Hematopoietic multipotent progenitor cell treated with erythropoietin and hydrocortisone succinate and interleukin-3 and kit ligand, for 8 days (in vitro differentiated cells): ENCODE results near the gene CRTAP.
"Not testable (repeated sequence)": the region's sequence is repeated elsewhere in the genome, so short reads cannot be mapped to it uniquely, and the experiment has no call there.

Experiments
- DNase-seq: peaks from one replicate; pipeline ENCODE4 v3.0.0-alpha.2; 2015

CRTAP gene

DNA sequence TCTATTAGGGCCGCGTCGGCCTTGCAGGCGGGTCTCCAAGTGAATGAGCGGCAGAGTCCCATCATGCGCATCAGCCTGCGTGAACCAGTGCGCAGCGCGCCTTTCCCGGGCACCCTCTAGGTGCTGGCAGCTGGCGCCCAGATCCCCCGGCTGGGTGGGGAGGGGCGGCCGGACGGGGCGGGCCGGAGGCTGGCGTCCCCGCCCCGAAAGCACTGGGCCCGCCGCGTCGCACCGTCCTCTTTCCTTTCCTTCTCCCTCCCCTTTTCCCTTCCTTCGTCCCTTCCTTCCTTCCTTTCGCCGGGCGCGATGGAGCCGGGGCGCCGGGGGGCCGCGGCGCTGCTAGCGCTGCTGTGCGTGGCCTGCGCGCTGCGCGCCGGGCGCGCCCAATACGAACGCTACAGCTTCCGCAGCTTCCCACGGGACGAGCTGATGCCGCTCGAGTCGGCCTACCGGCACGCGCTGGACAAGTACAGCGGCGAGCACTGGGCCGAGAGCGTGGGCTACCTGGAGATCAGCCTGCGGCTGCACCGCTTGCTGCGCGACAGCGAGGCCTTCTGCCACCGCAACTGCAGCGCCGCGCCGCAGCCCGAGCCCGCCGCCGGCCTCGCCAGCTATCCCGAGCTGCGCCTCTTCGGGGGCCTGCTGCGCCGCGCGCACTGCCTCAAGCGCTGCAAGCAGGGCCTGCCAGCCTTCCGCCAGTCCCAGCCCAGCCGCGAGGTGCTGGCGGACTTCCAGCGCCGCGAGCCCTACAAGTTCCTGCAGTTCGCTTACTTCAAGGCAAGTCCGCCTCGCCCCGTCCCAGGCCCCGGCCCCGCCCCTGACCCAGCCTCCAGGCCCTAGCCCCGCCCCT is at the start of gene CRTAP:
TSS of gene CRTAP (plus strand) at position 243 of the 850 bp plus-strand sequence. CDS start at position 307, 64 bp downstream.
- DNase-seq: peak; percentile 96

DNA sequence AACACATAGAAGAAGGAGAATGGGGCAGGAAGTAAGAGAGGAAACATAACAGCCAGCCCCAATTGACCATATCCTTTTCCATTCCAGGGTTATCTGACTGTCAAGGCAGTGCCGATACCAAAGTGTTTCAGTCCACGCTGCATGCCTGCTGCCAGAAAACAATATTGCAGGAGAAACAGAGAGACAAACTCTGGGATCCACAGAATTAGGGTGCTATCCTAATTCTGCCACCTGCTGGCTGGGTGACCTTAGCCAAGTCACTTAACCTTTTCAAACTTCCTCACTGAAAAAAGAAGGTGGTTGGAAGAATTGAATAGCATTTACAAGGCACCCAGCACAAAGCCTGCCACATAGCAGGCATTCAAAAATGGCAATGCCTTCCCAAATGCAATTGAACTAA is 48.9 kb upstream of the CRTAP start:
- DNase-seq: peak; percentile 69

DNA sequence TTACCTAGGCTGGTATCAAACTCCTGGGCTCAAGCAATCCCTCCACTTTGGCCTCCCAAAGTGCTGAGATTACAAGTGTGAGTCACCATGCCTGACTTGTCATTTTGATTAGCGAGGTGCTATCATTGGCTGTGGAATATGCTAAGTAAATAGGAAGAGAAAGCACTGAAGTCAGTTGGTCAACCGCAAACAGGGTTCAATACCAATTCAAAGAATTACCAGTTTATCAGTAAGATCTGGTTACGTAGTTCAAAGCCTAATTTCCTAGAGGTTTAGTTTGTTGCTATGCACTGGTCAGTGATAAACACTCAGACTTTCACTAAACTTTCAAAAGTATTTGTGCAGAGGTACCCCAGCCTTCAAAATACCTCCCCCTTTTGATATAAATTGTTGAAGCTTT is 46.3 kb upstream of the CRTAP start:
- peak; percentile 39 for DNase-seq

DNA sequence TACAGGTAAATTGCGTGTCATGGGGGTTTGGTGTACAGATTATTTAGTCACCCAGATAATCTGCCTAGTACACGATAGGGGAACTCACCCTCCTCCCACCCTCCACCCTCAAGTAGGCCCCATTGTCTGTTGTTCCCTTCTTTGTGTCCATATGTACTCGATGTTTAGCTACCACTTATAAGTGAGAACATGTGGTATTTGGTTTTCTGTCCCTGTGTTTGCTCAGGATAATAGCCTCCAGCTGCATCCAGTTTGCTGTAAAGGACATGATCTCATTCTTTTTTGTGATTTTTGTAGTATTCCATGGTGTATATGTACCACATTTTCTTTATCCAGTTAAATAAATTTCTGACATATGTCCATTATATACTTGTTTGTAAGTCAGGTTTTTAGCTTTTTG is 44.0 kb upstream of the CRTAP start:
- DNase-seq: not testable (repeated sequence)

DNA sequence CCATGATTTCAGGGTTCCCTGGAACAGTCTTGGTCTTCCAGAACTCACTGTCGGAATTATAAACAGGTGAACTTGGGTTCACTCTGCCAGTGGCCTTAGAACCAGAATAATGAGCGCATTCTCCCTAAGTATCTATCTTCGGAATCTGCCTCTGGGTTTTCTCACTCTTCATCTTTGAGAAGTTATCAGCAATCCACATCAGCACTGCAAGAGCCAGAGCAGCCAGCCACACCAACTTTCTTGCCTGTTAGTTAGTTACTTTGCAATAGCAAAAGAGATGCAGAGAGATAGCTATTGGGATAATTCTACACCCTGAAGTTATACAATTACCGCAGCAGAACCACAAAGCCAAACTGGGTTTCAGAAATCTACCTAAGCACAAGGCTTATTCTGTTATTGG is 42.6 kb upstream of the CRTAP start:
- DNase-seq: no peak

DNA sequence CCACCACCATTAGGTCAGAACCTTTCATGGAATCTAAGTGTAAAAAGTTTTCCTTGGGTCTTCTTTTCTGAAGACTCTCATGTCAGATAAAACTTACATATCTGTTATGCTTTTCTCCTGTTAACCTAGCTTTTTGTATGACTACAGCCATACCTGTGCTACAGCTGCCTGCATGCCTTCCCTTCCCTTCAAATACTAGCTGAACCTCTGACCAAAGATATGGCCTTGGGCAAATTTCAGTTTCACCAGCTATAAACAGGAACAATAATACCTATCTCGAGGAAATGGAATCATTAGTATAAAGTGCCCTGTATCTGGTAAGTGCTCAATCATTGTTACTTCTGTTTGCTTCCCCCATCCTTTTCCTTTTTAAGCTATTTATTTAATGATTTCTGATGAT is 41.9 kb upstream of the CRTAP start:
- no peak for DNase-seq

DNA sequence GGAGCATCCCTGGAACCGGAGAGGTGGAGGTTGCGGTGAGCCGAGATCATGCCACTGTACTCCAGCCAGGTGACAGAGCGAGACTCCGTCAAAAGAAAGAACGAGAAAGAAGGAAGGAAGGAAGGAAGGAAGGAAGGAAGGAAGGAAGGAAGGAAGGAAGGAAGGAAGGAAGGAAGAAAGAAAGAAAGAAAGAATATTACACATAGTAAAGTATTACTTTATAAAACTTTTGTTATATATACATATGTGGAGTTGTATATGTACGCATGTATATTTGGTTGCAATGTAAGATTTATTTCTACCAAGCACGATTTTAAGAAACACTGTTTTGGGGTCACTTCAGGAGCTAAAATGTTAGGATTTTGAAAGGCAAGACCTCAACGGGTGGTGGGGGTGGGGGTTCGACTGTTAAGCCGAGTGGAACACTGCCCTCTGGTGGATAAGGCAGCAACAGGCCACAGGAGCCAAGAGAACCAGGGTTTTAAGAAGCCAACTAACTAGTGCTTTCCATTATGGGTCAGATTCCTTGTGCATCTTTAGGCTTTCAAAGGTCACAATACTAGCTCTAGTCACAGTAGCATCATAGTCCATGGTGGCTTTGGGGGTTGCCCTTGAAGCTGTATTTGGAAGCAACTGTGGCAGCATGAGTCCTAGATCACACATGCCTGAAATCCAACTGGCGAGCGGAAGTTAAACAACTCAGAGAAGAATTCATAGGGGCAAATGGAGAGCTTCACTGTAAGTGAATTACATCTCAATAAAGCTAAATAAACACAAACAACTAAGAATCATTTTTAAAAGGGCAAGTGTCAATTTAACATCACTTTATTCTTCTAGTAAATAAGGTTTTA is 39.4 kb upstream of the CRTAP start:
- DNase-seq: peak; percentile 80

DNA sequence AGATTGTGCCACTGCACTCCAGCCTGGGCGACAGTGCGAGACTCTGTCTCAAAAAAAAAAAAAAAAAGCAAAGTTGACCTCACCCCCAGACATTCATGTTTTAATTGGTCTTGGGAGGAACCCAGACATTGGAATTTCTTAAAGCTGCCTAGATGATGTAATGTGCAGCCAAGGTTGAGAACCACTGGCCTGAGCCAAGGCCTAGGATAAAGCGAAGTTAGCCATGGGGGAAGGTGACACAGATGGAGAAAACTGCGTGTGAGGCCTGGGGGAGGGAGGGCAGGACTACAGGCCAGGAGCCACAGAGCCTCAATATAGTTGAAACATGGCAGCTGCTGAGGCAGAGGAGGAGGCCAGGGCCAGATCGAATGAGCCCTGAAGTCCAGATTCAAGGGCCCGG is 37.8 kb upstream of the CRTAP start:
- no peak for DNase-seq

DNA sequence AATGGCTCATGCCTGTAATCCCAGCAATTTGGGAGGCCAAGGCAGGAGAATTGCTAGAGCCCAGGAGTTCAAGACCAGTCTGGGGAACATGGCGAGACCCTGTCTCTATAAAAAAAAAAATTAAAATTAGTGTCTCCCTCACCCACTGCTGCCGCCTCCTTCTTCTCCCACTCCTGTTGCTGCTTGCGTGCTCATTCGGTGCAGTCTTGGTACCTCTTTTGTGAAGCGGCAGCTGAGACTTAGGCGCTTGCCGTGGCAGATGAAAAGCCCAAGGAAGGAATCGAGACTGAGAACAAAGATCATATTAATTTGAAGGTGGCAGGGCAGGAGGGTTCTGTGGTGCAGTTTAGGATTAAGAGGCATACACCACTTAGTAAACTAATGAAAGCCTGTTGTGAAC is 36.9 kb upstream of the CRTAP start:
- no peak for DNase-seq

DNA sequence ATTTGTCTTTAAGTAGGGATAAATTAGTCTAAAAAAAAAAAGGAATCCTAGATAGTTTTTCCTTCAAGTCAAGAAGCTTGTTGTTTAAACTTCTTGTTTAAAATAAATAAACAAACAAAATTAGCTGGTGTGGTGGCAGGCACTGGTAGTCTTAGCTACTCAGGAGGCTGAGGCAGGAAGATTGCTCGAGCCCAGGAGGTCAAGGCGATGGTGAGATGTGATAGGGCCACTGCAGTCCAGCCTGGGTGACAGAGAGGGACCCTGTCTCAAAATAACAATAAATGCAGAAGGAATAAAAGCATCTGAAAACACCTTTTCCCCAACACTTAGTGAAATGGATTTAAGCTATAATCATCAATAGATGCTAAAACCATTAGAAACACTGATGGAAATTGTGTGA is 35.8 kb upstream of the CRTAP start:
- no peak for DNase-seq

DNA sequence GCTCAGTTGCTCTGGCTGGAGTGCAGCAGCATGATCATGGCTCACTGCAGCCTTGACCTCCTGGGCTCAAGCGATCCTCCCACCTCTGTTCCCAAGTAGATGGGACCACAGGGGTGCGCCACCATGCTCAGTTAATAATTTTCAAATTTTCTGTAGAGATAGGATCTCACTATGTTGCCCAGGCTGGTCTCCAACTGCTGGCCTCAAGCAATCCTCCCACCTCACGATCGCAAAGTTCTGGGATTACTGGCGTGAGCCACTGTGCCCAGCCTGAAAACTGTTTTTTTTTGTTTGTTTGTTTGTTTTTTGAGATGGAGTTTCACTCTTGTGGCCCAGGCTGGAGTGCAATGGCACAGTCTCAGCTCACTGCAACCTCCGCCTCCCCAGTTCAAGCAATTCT is 34.0 kb upstream of the CRTAP start:
- not testable (repeated sequence) for DNase-seq

DNA sequence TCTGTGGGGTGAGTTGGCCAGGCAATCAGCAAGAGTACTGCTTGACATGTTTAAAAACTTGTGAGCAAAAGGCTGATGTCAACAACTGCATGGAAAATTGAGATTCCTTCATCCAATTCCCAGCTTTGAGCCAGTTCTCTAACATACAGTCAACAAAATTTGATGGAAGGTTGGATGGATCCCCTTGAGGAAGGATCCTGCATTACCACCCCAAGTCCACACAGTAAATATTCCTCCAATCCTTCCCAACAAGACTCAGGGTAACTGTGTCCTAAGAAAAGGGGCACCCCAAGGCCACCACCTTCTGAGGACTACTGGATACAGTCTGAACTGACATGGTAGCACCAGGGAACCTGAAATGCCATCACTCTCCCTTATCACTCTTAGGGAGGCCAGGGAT is 32.0 kb upstream of the CRTAP start:
- no peak for DNase-seq

DNA sequence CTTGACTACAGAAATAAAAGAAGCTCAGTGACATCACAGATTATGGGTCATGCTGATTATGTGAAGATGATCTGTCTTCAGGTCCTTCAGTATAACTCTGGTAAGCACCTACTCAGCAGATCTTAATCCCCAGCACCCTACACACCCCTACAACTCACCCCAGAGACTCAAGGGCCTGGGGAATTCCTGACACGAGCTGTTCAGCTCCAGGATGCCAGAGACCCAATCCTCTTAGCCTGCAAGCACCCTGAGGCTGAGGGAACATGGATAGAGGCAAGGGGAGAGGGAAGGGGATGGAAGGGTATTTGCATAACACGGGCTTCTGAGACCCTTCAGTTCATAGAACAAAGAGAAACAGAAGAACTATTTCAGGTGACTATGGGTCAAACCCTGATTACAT is 29.9 kb upstream of the CRTAP start:
- DNase-seq: no peak

DNA sequence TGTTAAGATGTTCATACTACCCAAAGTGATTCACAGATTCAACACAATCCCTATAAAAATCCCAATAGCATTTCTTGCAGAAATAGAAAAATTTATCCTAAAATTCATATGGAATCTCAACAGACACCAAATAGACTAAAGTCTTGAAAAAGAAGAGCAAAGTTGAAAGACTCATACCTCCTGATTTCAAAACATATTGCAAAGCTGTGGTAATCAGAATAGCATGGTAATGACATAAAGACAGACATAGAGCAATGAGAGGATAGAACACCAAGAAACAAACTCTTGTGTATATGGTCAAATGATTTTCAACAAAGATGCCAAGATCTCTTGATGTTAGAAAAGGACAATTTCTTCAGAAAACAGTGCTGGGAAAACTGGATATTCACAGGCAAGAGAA is 25.1 kb upstream of the CRTAP start:
- no peak for DNase-seq

DNA sequence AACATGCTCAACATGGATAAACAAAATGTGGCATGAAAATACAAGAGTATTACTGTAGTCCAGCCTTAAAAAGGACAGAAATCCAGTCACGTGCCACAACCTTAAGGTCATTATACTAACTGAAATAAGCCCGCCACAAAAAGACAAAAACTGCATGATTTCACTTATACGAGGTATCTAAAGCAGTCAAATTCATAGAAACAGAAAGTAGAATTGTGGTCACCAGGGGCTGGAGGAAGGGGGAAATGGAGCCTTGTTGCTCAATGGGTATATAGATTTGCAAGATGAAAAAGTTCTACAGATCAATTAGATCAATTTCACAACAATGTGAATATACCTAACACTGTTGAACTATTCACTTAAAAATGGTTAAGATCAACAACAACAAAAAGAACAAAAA is 24.3 kb upstream of the CRTAP start:
- no peak for DNase-seq

DNA sequence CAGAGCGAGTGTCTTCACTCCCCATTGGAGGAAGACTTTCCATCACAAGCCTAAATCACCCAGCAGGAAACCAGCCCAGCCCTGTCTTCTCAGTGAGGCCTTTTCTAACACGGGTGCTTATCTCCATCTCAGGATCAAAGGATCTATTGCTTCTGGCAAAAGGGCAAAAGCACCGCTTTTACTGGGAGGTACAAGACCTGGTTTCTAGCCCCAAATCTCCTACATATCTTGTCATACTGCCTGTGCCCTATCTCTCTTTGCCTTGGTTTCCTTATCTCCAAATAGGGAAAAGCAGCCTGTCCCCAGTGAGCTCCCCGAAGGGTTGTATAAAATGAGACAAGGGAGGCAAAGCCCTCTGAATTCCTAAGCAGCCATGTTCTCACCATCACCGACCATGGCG is 22.1 kb upstream of the CRTAP start:
- DNase-seq: peak; percentile 79

DNA sequence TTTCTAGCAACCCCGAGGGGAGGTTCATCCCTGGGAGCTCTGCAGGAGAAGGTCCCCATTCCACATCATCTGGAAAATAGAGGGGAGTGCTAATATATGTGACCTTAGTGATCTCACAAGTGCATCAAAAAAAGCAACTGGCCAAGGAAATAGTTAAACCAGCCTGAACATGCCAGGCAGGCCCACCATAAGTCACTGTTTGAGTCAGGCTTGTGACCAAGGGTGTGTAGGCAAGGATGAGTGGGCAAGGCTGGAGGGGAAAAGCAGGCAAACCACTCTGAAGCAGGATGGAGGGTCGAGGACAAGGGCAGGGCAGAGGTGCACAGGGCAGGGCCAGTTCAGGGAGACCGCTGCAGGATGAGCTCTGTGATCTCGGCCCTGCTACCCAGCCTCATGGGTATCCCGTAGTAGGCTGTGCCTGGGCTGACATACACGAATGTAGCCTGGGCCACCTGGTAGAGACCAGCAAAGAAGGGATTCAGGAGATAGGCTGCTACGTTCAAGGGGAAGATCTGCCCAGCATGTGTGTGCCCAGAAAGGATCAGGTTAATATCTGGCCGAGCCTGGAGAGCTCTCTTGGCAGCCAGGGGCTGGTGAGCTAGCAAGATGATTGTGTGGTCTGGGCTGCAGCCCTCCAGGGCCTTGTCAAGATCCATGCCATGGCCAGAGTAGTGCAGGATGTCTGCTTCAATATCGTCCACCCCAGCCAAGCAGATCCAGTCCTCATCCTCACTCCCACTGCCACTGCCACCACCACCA is 21.1 kb upstream of the CRTAP start:
- DNase-seq: no peak

DNA sequence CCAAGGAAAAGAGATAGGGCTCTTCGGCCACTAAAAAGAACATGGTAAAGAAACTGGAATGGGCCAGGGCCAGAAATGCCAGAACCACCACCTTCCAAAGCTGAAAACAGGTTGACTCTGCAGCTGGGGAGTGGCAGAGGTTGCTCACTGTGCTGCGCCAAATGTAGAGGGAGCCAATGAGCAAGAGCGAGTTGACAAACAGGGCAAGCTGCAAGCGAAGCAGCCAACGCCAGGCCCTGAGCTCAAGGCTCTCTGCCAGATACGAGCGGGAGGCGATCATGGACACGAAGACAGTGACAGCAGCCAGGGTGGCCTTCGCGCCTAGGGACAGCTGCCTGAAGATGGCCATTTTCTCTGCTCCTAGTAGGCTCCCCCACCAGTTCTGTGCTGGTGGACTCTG is 20.0 kb upstream of the CRTAP start:
- peak; percentile 30 for DNase-seq

DNA sequence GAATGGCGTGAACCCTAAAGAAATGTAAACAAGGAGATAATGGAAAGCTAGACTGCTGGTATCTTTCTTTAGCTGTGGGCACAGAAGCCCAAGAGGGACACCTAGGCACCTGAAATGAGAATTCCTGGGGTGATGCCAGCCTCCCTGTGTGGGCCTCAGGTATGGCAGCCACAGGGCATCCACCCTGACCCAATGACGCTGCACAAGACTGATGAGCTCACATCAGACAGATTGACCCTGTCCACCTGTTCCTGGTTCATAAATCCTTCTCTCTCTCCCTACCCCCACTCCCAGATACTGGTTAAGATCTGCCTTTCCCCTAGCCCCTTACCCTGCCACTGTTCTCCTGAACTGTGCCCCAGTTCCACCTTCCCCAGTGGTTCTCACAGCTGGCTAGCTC is 18.4 kb upstream of the CRTAP start:
- DNase-seq: no peak

DNA sequence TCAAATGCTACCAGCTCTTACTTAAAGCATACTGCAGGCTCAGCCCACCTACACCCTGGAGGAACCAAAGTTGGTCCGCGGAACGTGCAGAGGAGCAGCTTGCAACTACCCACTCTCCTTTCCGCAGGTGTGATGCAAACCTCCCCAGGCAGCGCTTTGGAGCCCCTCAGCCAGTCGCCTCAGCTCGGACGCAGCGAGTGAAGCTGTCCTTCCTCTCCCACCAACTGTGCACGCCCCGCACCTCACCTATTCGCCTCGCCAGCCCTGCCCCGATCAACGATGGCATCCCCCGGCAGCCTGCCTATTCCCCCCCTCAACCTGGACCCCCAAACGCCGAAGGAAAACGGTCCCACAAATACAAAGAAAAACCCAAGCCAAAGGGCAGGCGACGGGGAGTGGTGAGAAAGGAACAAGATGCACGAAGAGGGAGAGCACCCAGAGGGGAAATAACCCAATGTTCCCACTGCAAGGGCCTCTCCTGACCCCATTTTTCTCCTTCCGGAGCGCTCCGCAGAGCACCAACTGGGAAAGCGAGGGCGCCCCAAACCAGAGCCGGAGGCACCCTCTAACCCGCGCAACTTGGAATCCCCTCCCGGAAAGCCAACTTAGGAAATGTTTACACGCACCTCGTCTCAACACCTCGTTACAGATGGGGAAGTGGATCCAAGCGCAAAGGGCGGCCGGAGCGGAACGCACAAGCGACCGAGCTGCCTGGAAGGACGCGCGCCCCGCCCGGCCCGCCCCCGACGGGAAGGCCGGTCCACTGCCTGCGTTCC is 17.5 kb upstream of the CRTAP start:
- peak; percentile 51 for DNase-seq

DNA sequence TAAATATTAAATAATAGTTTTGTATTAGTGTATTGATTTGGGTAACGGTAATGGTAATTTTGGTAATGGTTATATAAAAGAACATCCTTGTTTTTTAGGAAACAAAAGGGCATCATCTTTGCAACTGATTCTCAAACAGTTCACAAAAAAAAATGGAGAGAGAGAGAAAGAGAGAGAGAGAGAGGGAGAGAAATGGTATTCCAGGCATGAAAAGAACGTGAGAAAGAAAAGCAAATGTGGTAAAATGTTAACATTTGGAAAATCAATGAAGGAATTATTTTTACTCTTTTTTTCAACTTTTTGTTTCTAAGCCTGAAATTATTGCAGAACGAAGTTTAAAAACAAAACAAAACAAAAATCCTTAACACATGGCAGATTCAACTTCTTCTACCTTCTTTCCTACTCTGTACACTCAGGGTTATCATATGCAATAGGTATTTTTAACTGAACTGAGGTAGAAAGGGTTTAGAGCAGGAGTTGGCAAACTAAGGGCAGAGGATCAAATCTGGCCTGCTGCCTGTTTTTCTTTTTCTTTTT is 14.6 kb upstream of the CRTAP start:
- DNase-seq: no peak

DNA sequence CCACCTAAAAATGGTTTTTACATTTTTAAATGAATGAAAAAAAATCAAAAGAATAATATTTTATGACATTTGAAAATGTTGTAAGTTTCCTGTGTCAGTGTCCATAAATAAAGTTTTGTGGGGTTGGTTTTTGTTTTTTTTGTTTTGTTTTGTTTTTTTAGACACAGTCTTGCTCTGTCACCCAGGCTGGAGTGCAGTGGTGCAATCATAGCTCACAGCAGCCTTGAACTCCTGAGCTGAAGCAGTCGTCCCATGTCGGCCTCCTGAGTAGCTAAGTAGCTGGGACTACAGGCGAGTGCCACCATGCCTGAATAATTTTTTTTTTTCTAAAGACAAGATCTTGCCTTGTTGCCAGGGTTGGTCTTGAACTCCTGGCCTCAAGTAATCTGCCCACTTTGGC is 14.1 kb upstream of the CRTAP start:
- no peak for DNase-seq
